IPS DF 4.7 (cell line): ENCODE measurements around the gene BAG5.

Experiments used
- DNase-seq: peaks from one replicate; pipeline ENCODE4 v3.0.0-alpha.2; 2013; ENCODE audit warnings: low spot score; ENCODE audit errors: extremely low read depth

BAG5 gene

DNA sequence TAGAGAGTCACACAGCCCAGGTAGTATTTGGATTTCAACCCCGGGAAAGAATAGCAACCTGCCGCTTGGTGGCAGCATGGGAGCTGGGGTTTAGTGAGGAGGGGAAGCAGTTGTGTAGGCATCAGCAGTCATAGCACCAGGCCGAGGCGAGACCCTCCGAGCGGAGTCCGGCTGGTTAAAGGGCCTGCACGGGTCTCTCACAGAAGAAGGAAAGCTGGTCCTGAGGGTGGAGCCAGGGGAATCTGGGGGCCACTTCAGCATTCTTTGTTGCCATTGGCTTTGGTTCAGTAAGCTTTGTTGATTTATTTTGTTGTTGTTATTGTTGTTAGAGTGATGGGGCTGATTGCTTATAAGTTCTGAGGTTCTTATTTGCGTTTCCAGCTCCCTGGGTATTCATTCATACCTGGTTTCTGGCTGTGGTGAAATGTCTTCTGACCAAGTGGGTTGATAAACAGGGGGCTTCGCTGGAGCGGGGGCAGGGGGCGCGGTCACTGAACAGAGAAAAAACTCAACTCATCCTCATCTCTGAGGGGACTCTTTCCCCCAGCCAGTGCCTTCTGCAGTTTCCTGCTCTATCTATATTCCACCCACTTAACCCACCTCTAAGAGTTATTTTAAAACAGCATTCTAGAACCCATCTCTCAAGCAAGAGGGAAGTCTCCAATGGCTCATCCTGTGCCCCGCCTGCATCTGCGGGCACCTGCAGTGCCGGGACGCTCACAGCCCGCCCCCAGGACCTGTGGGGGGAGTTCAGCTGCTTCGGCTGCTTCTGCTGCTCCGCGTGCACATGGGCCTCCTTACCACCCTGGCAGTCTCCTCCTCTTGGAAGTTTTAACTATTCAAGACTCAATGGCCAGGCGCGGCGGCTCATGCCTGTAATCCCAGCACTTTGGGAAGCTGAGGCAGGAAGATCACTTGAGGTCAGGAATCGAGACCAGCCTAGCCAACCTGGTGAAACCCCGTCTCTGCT lies 51.4 kb downstream of the BAG5 start:
- DNase-seq = no peak

DNA sequence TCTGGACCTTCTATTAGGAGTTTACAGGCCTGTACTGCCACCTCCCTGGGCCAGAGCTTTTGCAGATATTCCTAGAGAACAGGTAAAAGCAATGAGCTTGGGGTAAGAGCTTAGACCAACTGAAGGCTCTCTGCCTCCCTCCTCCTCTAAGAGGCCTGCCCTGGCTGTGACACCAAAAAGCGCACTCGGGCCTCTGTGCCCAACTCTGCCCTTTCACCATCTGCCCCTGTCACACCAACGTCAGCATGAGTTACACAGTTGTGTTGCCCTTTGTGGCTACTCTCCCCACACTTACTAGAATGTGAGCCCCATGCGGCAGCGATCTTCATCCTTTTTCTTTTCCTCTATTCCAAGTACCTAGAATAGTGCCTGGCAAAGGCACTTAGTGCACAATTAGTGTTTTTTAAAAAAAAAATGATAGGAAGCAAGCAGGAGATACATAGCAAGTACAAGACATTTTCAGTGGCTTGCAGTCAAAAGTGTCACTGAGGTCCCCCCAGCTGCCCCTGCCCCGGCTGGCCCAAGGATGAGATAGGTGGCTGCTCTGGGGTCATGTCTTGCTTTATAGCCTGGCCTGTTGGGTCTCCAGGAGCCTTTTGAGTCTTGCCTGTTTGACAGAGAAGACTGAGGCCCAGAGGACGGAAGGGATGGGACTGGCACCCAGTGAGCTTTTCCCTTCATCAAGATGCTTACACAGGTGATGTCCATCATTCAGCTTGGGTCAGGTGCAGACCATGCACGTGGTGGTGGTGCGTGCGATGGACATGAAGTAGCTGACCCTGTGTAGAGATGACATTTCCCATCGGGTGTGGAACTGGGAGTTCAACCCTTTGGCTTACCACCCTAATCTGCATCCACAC lies 52.4 kb downstream of the BAG5 start:
- DNase-seq = no peak

- no peak for DNase-seq
Observed at GRCh38 chr14:103508521-103509329, 53.7 kb downstream of the BAG5 start.

GRCh38 chr14:103507751-103508150 lies 54.7 kb downstream of the BAG5 start:
- no peak for DNase-seq
